Right lung (tissue), 5 donors: ENCODE results near the gene GARIN5B. TPM values are rescaled to one million over a fixed set of nuclear protein-coding genes. Genes with fewer than 3 reads are reported as not detected.
"Not testable (repeated sequence)": the region's sequence is repeated elsewhere in the genome, so short reads cannot be mapped to it uniquely, and the experiment has no call there.

Experiments used
- DNase-seq, 2 donors: peaks; one replicate each; pipeline ENCODE4 v3.0.0-alpha.2; 2013
- polyA plus RNA-seq, 5 donors: library from polyadenylated mRNA; unstranded; fragments of 120-200 nt; gene quantifications; one replicate each; pipeline versions ENCODE4 v1.2.1 to v1.2.3, GENCODE V29; 2013; ENCODE audit warnings: inconsistent platforms in 1 of 5, low replicate concordance in 1 of 5; ENCODE audit not compliant: insufficient read length in 5 of 5, insufficient read depth in 1 of 5

GARIN5B gene
- polyA plus RNA-seq, 5 donors = 0.04 to 0.06 TPM; not detected in 3

GRCh38 chr19:55350620-55351315, 12.3 kb downstream of the GARIN5B start:
- DNase-seq = no peak

DNA sequence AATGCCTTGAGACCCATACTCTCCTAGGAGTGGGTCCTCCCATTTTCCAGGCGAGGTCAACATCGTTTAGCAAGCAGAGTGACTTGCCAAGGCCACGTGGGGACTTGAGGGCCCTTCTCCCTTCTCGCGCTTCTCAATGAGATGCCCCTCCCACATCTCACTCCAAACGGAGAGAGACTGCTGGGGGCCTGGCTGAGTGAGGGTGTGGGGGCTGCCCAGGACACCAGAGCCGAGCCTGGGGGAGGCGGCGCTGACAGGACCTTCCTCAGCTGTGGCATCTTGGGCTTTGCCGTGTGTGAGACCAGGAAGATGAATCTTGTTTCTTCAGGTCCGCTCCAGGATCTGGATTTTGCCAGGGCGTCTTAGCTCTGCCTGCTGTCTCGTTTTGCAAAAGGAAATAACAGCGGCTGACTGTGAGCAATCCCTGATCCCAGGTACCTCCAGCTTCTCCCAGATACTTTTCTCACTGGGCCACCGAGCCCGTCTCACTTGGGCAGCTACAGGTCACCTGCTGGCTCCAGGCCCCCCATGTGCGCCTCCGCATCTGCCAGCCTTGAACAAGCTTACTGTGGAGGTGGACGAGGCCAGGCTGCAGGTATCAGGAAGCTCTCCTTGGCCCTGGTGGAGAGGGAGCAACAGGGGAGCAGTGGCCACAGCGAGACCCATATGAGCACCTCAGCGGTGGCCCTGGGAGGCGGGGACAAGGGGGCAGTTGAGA, 14.6 kb downstream of the GARIN5B start:
- DNase-seq = no peak

DNA sequence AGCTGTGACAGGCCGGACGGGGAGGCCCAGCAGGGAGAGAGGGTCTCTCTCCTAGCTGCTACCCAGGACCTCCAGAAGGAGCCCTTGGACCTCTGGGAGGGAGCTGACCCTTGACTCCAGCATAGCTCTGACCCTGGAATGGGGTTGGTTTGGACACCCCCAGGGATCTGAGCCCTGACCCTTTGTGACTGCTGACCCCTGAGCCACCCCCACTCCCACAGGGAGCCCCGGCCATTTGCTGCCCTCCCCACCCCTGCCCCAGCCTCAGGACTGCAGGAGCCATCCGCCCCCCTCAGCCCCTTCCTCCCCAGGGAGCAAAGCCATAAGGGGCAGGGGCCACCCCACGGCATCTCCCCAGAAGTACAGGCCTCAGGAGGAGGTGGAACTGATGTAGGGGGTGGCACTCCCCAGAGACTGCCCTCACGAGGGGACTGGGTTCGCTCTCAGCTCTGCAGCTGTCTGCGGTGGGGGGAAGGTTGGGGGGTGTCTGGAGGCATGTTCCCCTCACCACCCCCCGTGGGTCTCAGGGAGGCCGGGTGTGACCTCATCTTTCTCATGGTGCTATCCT, 15.5 kb downstream of the GARIN5B start:
- no peak for DNase-seq

- DNase-seq = no peak
Measured at GRCh38 chr19:55346725-55347441, 16.2 kb downstream of the GARIN5B start.

DNA sequence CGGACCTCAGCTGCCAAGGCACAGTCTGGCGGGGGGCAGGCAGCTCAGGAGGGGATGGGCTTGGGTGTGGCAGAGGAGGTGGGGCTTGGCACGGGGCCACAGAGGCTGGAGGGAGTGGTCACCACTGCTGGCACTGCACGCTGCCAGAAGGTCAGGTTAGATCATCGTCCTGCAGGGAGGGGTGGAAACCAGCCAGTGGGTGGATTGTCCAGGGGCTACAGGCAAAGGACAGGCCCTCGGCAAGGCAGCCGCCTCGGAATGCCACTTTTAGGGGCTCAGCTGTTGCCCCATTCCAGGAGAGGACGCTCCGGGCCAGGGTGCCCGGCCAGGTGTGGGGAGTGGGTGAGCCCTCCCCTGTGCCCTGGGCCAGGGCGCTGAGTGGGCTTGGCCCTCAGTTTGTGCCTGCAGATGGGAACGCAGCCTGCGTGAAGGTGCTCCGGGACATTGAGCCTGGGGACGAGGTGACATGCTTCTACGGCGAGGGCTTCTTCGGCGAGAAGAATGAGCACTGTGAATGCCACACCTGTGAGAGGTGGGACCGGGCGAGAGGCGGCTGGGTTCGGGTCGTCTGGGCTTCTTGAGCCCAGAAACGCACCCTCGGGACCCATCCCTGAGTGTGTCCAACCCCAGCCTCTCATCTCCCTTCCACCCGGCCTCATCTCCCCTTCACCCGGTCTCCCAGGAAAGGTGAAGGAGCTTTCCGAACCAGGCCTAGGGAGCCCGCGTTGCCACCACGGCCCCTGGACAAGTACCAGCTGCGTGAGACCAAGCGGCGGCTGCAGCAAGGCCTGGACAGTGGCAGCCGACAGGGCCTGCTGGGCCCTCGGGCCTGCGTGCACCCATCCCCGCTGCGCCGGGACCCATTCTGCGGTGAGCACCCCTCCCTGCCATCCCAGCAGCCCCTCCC, 17.0 kb downstream of the GARIN5B start:
- DNase-seq = no peak

DNA sequence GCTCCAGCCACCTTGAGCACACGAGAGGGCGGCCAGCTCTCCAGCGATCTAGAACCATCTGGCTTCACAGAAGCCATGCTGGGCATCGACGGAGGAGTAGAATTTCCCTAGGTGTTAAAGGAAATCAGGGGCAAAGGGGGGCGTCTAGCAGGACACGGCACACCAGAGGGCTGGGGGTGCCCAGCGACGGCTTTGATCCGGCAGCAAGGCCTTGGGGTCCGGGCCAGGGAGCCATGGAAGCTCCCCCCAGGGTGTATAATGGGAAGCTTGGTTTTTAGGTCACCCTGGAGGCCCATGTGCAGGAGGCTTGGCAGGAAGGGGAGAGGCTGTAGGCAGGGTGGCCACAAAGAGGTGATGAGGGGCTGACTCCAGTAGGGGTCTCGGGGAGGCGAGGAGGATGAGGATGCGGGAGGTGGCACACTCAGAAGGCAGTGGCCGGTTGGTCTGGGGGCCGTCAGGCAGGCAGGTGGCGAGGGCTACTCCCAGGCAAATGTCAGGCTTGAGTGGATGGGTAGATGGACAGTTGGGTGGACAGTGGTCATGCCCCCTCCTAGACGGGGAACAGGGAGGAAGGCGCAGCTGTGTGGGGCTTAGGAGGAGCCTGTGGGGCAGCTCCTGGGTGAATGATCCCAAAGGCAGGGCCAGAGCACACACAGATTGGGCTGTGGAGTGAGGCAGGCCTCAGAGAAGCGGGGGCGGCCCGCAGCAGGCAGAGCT, 17.8 kb downstream of the GARIN5B start:
- no peak for DNase-seq

DNA sequence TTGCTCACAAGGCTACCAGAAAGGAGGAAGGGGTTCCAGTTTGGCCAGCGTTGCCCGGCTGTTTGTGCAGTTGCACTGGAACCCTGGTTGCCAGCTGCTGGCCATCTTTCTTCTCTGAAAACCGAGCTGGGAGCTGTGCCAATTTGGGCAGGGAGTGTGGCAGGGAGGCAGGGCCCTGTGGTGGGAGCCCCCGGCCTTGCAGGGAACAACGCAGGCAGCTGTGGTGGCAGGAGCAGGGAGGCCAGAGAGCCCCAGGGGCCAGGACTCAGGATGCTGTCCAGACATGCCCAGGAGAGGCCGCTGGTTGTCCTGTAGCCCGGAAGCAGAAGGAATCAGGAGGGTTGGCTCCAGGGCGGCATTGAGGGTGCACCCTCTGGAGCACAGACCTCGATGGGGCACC, 18.6 kb downstream of the GARIN5B start:
- no peak for DNase-seq

DNA sequence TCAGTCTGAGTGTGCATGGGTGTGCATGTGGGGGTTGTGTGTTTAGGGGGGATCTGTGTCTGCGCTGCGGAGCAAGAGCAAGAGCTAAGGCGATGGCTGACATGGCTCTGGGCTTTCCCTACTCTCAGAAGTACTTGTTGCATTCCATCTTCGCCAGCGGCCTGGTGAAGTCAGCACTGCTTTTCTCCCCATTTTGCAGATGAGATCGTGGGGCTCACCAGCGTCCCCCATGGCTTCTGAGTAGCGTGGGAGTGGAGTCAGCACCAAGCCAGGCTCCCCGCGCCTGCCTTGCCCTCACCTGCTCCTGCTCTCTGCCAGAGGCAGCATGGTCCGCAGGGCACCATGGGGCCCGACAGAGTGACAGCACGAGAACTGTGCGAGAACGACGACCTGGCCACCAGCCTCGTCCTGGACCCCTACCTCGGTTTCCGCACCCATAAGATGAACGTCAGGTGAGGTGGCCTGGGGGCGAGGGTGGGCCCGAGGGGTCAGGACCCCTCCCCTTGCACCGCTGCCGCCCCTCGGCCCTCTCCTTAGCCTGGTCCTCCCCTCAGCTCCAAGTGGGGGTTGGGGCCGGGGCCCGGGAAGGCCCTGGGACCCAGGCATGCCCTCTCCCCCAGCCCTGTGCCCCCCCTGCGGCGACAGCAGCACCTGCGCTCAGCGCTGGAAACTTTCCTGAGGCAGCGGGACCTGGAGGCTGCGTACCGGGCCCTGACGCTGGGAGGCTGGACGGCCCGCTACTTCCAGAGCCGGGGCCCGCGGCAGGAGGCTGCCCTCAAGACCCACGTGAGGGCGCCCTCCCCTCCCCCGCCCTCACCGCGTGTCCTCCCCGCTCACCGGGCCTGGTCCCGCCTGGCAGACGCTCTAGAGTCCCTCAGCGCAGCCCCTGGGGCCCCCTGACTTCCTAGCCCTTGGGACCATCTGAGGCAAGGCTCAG, 21.2 kb downstream of the GARIN5B start:
- no peak for DNase-seq

- peak; percentile 59 to 61 for DNase-seq
Measured at GRCh38 chr19:55341171-55341588, 21.9 kb downstream of the GARIN5B start.

GRCh38 chr19:55340784-55341147, 22.3 kb downstream of the GARIN5B start:
- no peak for DNase-seq

- no peak for DNase-seq
Measured at GRCh38 chr19:55339889-55340783, 22.9 kb downstream of the GARIN5B start.

- DNase-seq = peak; percentile 100
Measured at GRCh38 chr19:55339105-55339888, 23.8 kb downstream of the GARIN5B start, which contains the start of gene KMT5C. Gene KMT5C, plus strand, starts transcription at chr19:55339876. Its CDS starts 2,061 bp downstream, at chr19:55341937.

- no peak for DNase-seq
Measured at GRCh38 chr19:55336101-55336500, 27.0 kb downstream of the GARIN5B start.

DNA sequence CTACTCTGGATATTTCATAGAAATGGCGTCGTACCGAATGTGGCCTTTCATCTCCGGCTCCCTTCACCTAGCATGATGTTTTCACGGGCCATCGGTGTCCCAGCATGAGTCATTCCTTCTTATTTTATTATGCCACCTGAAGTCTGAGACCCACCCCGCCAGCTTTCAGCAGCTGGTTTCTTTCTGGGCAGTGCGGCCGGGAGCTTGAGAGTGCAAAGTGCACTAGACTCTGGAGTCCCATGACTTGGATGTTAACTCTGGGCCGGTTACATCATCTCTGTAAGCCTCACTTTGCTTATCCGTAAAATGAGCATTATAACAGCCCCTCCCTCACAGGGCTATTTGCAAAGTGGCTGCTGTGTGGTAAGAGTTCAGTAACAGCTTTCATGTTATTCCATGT, 29.2 kb downstream of the GARIN5B start:
- no peak for DNase-seq

- DNase-seq = not testable (repeated sequence)
Measured at GRCh38 chr19:55329791-55330190, 33.3 kb downstream of the GARIN5B start.

DNA sequence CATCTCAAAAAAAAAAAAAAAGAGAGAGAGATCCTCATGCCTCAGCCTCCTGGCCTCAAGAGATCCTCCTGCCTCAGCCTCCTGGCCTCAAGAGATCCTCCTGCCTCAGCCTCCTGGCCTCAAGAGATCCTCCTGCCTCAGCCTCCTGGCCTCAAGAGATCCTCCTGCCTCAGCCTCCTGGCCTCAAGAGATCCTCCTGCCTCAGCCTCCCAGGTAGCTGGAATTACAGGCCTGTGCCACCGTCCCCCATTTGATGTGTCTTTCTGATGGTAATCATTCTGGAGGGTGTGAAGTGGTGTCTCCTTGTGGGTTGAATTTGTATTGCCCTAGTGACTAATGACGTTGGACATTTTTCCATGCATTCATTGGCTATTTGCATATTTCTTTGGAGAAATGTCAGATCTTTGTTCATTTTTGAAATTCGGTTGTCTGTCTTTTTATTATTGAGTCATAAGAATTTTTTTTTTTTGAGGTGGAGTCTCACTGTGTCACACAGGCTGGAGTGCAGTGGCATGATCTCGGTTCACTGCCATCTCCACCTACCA, 34.2 kb downstream of the GARIN5B start:
- DNase-seq = not testable (repeated sequence)

DNA sequence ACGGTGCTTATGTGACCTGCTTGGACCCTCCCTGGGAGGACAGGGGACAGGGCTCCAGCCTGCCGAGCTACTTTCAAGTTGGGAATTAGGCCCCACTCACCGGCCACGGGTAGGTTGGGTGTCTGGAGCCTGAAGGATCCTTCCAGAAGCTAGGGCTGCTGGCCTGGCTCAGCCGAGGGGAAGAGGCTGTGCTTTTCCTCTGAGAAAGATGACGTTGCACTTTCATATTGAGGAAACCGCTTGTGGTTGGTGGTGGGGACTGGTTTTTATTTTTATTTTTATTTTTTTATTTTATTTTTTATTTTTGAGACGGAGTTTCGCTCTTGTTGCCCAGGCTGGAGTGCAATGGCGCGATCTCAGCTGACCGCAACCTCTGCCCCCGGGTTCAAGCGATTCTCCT, 37.9 kb downstream of the GARIN5B start, which contains the start of gene TMEM150B:
Gene TMEM150B, minus strand, starts transcription at position 170 of the 400 bp plus-strand sequence. CDS start 4,305 bp downstream, outside the sequence.
- no peak for DNase-seq
